H9 (cell line): ENCODE results near the gene CIDEC. TPM values are rescaled to one million over a fixed set of nuclear protein-coding genes. Genes with fewer than 3 reads are reported as not detected.

Source experiments
- DNase-seq: peaks from one replicate; pipeline ENCODE4 v3.0.0-alpha.2; 2017
- H2AFZ ChIP-seq: one replicate; pipeline ENCODE4 v1.6.1; 2013; ENCODE audit warnings: mild to moderate bottlenecking, low read length, control low read depth, moderate library complexity
- H2AK5ac ChIP-seq: 2 replicates; pipeline ENCODE4 v1.6.1; 2013; ENCODE audit warnings: low read length, control low read depth, mixed read lengths; ENCODE audit not compliant: insufficient read length
- H2BK120ac ChIP-seq: one replicate; pipeline ENCODE4 v1.6.1; 2013; ENCODE audit warnings: low read depth, mild to moderate bottlenecking, low read length, control low read depth, inconsistent platforms; ENCODE audit not compliant: poor library complexity, severe bottlenecking
- H2BK12ac ChIP-seq: 2 replicates; pipeline ENCODE4 v1.6.1; 2013; ENCODE audit warnings: low read length, control low read depth, mixed read lengths, low read depth; ENCODE audit not compliant: insufficient read length
- H2BK15ac ChIP-seq: 2 replicates; pipeline ENCODE4 v1.6.1; 2013; ENCODE audit warnings: low read depth, low read length, control low read depth
- H2BK20ac ChIP-seq: one replicate; pipeline ENCODE4 v1.6.1; 2013; ENCODE audit warnings: low read depth, mild to moderate bottlenecking, low read length, control low read depth, inconsistent platforms; ENCODE audit not compliant: poor library complexity, severe bottlenecking
- H2BK5ac ChIP-seq: 2 replicates; pipeline ENCODE4 v1.6.1; 2013; ENCODE audit warnings: low read length, control low read depth, mixed read lengths; ENCODE audit not compliant: insufficient read length
- H3K14ac ChIP-seq: 2 replicates; pipeline ENCODE4 v1.6.1; 2013; ENCODE audit warnings: low read length, control low read depth; ENCODE audit not compliant: insufficient read depth
- H3K18ac ChIP-seq: 2 replicates; pipeline ENCODE4 v1.6.1; 2013; ENCODE audit warnings: low read depth, mild to moderate bottlenecking, mixed read lengths, low read length, control low read depth; ENCODE audit not compliant: insufficient read length
- H3K23ac ChIP-seq: 2 replicates; pipeline ENCODE4 v1.6.1; 2013; ENCODE audit warnings: low read length, control low read depth, mixed read lengths, low read depth; ENCODE audit not compliant: insufficient read length
- H3K23me2 ChIP-seq: 2 replicates; pipeline ENCODE4 v1.6.1; 2013; ENCODE audit warnings: low read depth, mild to moderate bottlenecking, mixed read lengths, low read length, control low read depth; ENCODE audit not compliant: insufficient read length, poor library complexity, severe bottlenecking
- H3K27ac ChIP-seq: 2 replicates; pipeline ENCODE4 v1.5.1; 2013; ENCODE audit warnings: low read length, control low read depth, mixed read lengths, low read depth; ENCODE audit not compliant: insufficient read length
- H3K27me3 ChIP-seq: 2 replicates; pipeline ENCODE4 v1.6.1; 2013; ENCODE audit warnings: low read length, control low read depth, inconsistent platforms; ENCODE audit not compliant: insufficient read depth
- H3K4ac ChIP-seq: 2 replicates; pipeline ENCODE4 v1.6.1; 2013; ENCODE audit warnings: low read depth, mild to moderate bottlenecking, control low read depth, inconsistent platforms, low read length, moderate library complexity
- H3K4me1 ChIP-seq: 2 replicates; pipeline ENCODE4 v1.6.1; 2013; ENCODE audit warnings: low read length, control low read depth, inconsistent platforms; ENCODE audit not compliant: insufficient read depth
- H3K4me2 ChIP-seq: 2 replicates; pipeline ENCODE4 v1.6.1; 2013; ENCODE audit warnings: low read length, control low read depth, mixed read lengths; ENCODE audit not compliant: insufficient read length, insufficient read depth
- H3K56ac ChIP-seq: 2 replicates; pipeline ENCODE4 v1.6.1; 2013; ENCODE audit warnings: low read depth, mild to moderate bottlenecking, mixed read lengths, low read length, control low read depth; ENCODE audit not compliant: insufficient read length
- H3K79me1 ChIP-seq: 2 replicates; pipeline ENCODE4 v1.6.1; 2013; ENCODE audit warnings: low read depth, mild to moderate bottlenecking, moderate library complexity, low read length, control low read depth, inconsistent platforms; ENCODE audit not compliant: insufficient read depth, poor library complexity, severe bottlenecking
- H3K79me2 ChIP-seq: 2 replicates; pipeline ENCODE4 v1.6.1; 2013; ENCODE audit warnings: low read length, control low read depth, inconsistent platforms; ENCODE audit not compliant: insufficient read depth
- H3K9ac ChIP-seq: 2 replicates; pipeline ENCODE4 v1.6.1; 2013; ENCODE audit warnings: low read length, control low read depth, mixed read lengths; ENCODE audit not compliant: insufficient read length; ENCODE audit errors: extremely low read depth
- H3K9me3 ChIP-seq: one replicate; pipeline ENCODE4 v1.6.1; 2013; ENCODE audit warnings: low read depth, low read length, inconsistent platforms; ENCODE audit not compliant: control insufficient read depth
- H3T11ph ChIP-seq: one replicate; pipeline ENCODE4 v1.6.1; 2013; ENCODE audit warnings: mild to moderate bottlenecking, low read length, control low read depth, inconsistent platforms
- H4K20me1 ChIP-seq: one replicate; pipeline ENCODE4 v1.6.1; 2013; ENCODE audit not compliant: control insufficient read depth, insufficient read length, insufficient read depth
- H4K5ac ChIP-seq: 2 replicates; pipeline ENCODE4 v1.6.1; 2013; ENCODE audit warnings: low read depth, mild to moderate bottlenecking, mixed read lengths, low read length, control low read depth; ENCODE audit not compliant: insufficient read length
- H4K8ac ChIP-seq: replicated peaks from 2 replicates; pipeline ENCODE4 v1.6.1; 2013; ENCODE audit warnings: low read length, control low read depth, mixed read lengths, low read depth; ENCODE audit not compliant: insufficient read length
- H4K91ac ChIP-seq: 2 replicates; pipeline ENCODE4 v1.6.1; 2013; ENCODE audit warnings: low read depth, mild to moderate bottlenecking, moderate library complexity, mixed read lengths, low read length, control low read depth; ENCODE audit not compliant: insufficient read length
- H3K27ac Mint-ChIP-seq, 3 experiments: 2 replicates in 2 of 3; 3 replicates in 1 of 3; pipeline ENCODE4 v1.8.0; 2020 to 2021; ENCODE audit warnings: mixed read lengths in 3 of 3, mild to moderate bottlenecking in 1 of 3, moderate library complexity in 1 of 3
- H3K27me3 Mint-ChIP-seq: 2 replicates; pipeline ENCODE4 v1.8.0; 2021; ENCODE audit warnings: low read depth, mild to moderate bottlenecking, moderate library complexity, mixed read lengths
- H3K36me3 Mint-ChIP-seq, 3 experiments: 2 replicates in 2 of 3; 3 replicates in 1 of 3; pipeline ENCODE4 v1.8.0; 2020 to 2021; ENCODE audit warnings: low read depth in 3 of 3, mixed read lengths in 3 of 3; ENCODE audit not compliant: insufficient read depth in 1 of 3
- H3K4me1 Mint-ChIP-seq, 2 experiments: 2 replicates each; pipeline ENCODE4 v1.8.0; 2020; ENCODE audit warnings: mixed read lengths in 2 of 2
- H3K4me3 Mint-ChIP-seq, 2 experiments: 2 replicates in 1 of 2; 3 replicates in 1 of 2; pipeline ENCODE4 v1.8.0; 2020 to 2021; ENCODE audit warnings: mild to moderate bottlenecking in 2 of 2, mixed read lengths in 2 of 2, moderate library complexity in 1 of 2
- H3K9me3 Mint-ChIP-seq, 2 experiments: 2 replicates in 1 of 2; 3 replicates in 1 of 2; pipeline ENCODE4 v1.8.0; 2020; ENCODE audit warnings: mild to moderate bottlenecking in 2 of 2, mixed read lengths in 2 of 2, moderate library complexity in 1 of 2
- CTCF ChIP-seq: fragments of 200-600 bp; sonication (generic); conservative IDR thresholded peaks from 3 replicates; pipeline ENCODE4 v1.8.0; 2021; ENCODE audit warnings: antibody characterized with exemption, mild to moderate bottlenecking
- WGBS: extraction: QIAGEN DNeasy Blood & Tissue Kit; methylation state at CpG from one replicate; pipeline ENCODE4 v1.1.7; 2013; ENCODE audit warnings: missing lambda C conversion rate, low lambda C conversion rate, mixed read lengths; ENCODE audit not compliant: insufficient read length; ENCODE audit errors: extremely low coverage; 5-methylcytosine and 5-hydroxymethylcytosine counted together
- total RNA-seq: library from RNA; stranded (reverse); gene quantifications from 2 replicates; pipeline ENCODE4 v1.2.1, GENCODE V29; 2021

CIDEC gene
- total RNA-seq, 1 experiment from 2014 or later: not detected

GRCh38 chr3:9899289-9899791 lies 19.3 kb upstream of the CIDEC start:
- Histone ChIP-seq H2BK12ac (no peak overlapping the region), H3K23me2 (no peaks in the 10 kb centered on the region), H3K4me2 (no peak overlapping the region), H3K56ac (no peak overlapping the region), H4K5ac (no peak overlapping the region), H3K14ac (no peak overlapping the region), H2AK5ac (no peak overlapping the region), H3K4me1 (no peaks in the 10 kb centered on the region; the same call in 1 of the 2 replicates), H4K20me1 (no peaks in the 10 kb centered on the region), H2BK5ac (no peak overlapping the region), H3K27me3 (no peaks in the 10 kb centered on the region), H2BK120ac (no peak overlapping the region), H3K9me3 (no peaks in the 10 kb centered on the region), H2AFZ (no peak overlapping the region), H4K91ac (no peak overlapping the region), H3T11ph (no peak overlapping the region), H3K79me1 (no peaks in the 10 kb centered on the region), H3K18ac (no peak overlapping the region), H3K4ac (no peak overlapping the region), H4K8ac (no peak overlapping the region), H3K23ac (no peak overlapping the region), H3K27ac (no peak overlapping the region), H3K79me2 (no peaks in the 10 kb centered on the region), H2BK15ac (no peak overlapping the region), H2BK20ac (no peak overlapping the region), H3K9ac (no peak overlapping the region)
- peaks cover 3% of the 10 kb centered on the region in 3 experiments; a peak in 4 of 7 replicates for H3K36me3 Mint-ChIP-seq
- no peaks in the 10 kb centered on the region for H3K27me3 Mint-ChIP-seq
- WGBS: no CpG with 5 or more reads among the region's 3 CpGs
- H3K4me3 Mint-ChIP-seq: no peak overlapping the region; a peak in 1 of 5 replicates
- H3K9me3 Mint-ChIP-seq: no peaks in the 10 kb centered on the region
- DNase-seq: no peak
- H3K4me1 Mint-ChIP-seq: peaks cover 15 to 27% of the 10 kb centered on the region in 2 experiments
- no peak for TF ChIP-seq CTCF
- no peak overlapping the region for H3K27ac Mint-ChIP-seq
